Mesendoderm (in vitro differentiated cells): Measurements from ENCODE around the gene MRPL21.
"Not testable (repeated sequence)": the region's sequence is repeated elsewhere in the genome, so short reads cannot be mapped to it uniquely, and the experiment has no call there.

Experiments
- DNase-seq: peaks from one replicate; pipeline ENCODE4 v3.0.0; 2013
- H2AK5ac ChIP-seq: 2 replicates; pipeline ENCODE4 v1.6.1; 2013; ENCODE audit warnings: low read length, inconsistent platforms
- H2BK120ac ChIP-seq: 2 replicates; pipeline ENCODE4 v1.6.1; 2013; ENCODE audit warnings: low read depth, mild to moderate bottlenecking, low read length, moderate library complexity, mixed read lengths
- H2BK15ac ChIP-seq: replicated peaks from 2 replicates; pipeline ENCODE4 v1.6.1; 2013; ENCODE audit warnings: low read depth, mild to moderate bottlenecking, moderate library complexity
- H2BK5ac ChIP-seq: 2 replicates; pipeline ENCODE4 v1.6.1; 2013; ENCODE audit warnings: low read length, inconsistent platforms
- H3K18ac ChIP-seq: 2 replicates; pipeline ENCODE4 v1.6.1; 2013; ENCODE audit warnings: mild to moderate bottlenecking, low read length, mixed read lengths
- H3K23ac ChIP-seq: one replicate; pipeline ENCODE4 v1.6.1; 2013; ENCODE audit warnings: low read length
- H3K27ac ChIP-seq: 2 replicates; pipeline ENCODE4 v1.5.1; 2013; ENCODE audit warnings: low read depth, mild to moderate bottlenecking, inconsistent platforms, low read length, moderate library complexity
- H3K27me3 ChIP-seq: 2 replicates; pipeline ENCODE4 v1.6.1; 2013; ENCODE audit warnings: low read length, control low read depth, mild to moderate bottlenecking, inconsistent platforms; ENCODE audit not compliant: insufficient read depth, poor library complexity
- H3K36me3 ChIP-seq: 2 replicates; pipeline ENCODE4 v1.6.1; 2013; ENCODE audit warnings: low read length, inconsistent platforms; ENCODE audit not compliant: control insufficient read depth, insufficient read depth
- H3K4ac ChIP-seq: one replicate; pipeline ENCODE4 v1.6.1; 2013; ENCODE audit warnings: low read depth, mild to moderate bottlenecking, low read length, moderate library complexity
- H3K4me1 ChIP-seq: 2 replicates; pipeline ENCODE4 v1.6.1; 2013; ENCODE audit warnings: low read depth, low read length, inconsistent platforms; ENCODE audit not compliant: control insufficient read depth
- H3K4me2 ChIP-seq: 2 replicates; pipeline ENCODE4 v1.6.1; 2013; ENCODE audit warnings: low read length
- H3K4me3 ChIP-seq: 2 replicates; pipeline ENCODE4 v1.5.1; 2013; ENCODE audit warnings: mild to moderate bottlenecking, low read length
- H3K56ac ChIP-seq: one replicate; pipeline ENCODE4 v1.6.1; 2013; ENCODE audit warnings: low read length
- H3K79me1 ChIP-seq: 2 replicates; pipeline ENCODE4 v1.6.1; 2013; ENCODE audit warnings: low read length, inconsistent platforms
- H3K79me2 ChIP-seq: 2 replicates; pipeline ENCODE4 v1.6.1; 2013; ENCODE audit warnings: mild to moderate bottlenecking, low read length; ENCODE audit not compliant: control insufficient read depth, insufficient read depth
- H3K9ac ChIP-seq: 2 replicates; pipeline ENCODE4 v1.6.1; 2013; ENCODE audit warnings: low read length, inconsistent platforms
- H4K5ac ChIP-seq: one replicate; pipeline ENCODE4 v1.6.1; 2013; ENCODE audit warnings: low read length
- H4K8ac ChIP-seq: one replicate; pipeline ENCODE4 v1.6.1; 2013; ENCODE audit warnings: low read depth, mild to moderate bottlenecking, control low read depth, low read length, moderate library complexity
- WGBS: extraction: QIAGEN DNeasy Blood & Tissue Kit; methylation state at CpG from one replicate; pipeline ENCODE4 v1.1.7; 2013; ENCODE audit warnings: low lambda C conversion rate, missing lambda C conversion rate; ENCODE audit not compliant: insufficient coverage; ENCODE audit errors: extremely low coverage; 5-methylcytosine and 5-hydroxymethylcytosine counted together

The MRPL21 gene

GRCh38 chr11:68857037-68857586 lies 46.5 kb downstream of the MRPL21 start:
- Histone ChIP-seq H3K79me1 (no peaks in the 10 kb centered on the region), H3K4me3 (no peak overlapping the region), H3K18ac (no peak overlapping the region), H3K4me2 (no peak overlapping the region), H4K5ac (no peak overlapping the region), H2AK5ac (no peak overlapping the region), H3K27ac (no peak overlapping the region), H3K79me2 (no peaks in the 10 kb centered on the region), H3K36me3 (no peaks in the 10 kb centered on the region), H2BK120ac (no peak overlapping the region), H3K27me3 (peaks cover 4% of the 10 kb centered on the region), H3K9ac (no peak overlapping the region), H3K56ac (no peak overlapping the region), H4K8ac (no peak overlapping the region), H2BK5ac (no peak overlapping the region), H3K4ac (no peak overlapping the region), H3K23ac (no peak overlapping the region), H3K4me1 (no peaks in the 10 kb centered on the region), H2BK15ac (no peak overlapping the region)
- WGBS: no CpG with 5 or more reads among the region's 8 CpGs
- no peak for DNase-seq

GRCh38 chr11:68856425-68857030 lies 47.1 kb downstream of the MRPL21 start:
- not testable (repeated sequence) for H3K18ac ChIP-seq, H2AK5ac ChIP-seq, H2BK120ac ChIP-seq, H4K5ac ChIP-seq, H2BK5ac ChIP-seq, H3K4me1 ChIP-seq, H3K56ac ChIP-seq, DNase-seq, H3K36me3 ChIP-seq, H3K4ac ChIP-seq, H2BK15ac ChIP-seq, H3K4me3 ChIP-seq, H3K4me2 ChIP-seq, H3K79me1 ChIP-seq, H3K23ac ChIP-seq, H3K27ac ChIP-seq, H3K9ac ChIP-seq, H3K27me3 ChIP-seq, H4K8ac ChIP-seq, H3K79me2 ChIP-seq
- no CpG with 5 or more reads among the region's 21 CpGs for WGBS

GRCh38 chr11:68855205-68855981 lies 48.2 kb downstream of the MRPL21 start:
- H3K56ac ChIP-seq: peak overlapping the region; percentile 90
- no peak overlapping the region for H2BK15ac ChIP-seq
- H2AK5ac ChIP-seq: no peak overlapping the region
- WGBS: no CpG with 5 or more reads among the region's 62 CpGs
- peak overlapping the region; percentile 69 for H3K4me3 ChIP-seq
- H3K4me2 ChIP-seq: peak overlapping the region; percentile 80
- H4K8ac ChIP-seq: no peak overlapping the region
- H3K4ac ChIP-seq: no peak overlapping the region
- H3K23ac ChIP-seq: no peak overlapping the region
- no peaks in the 10 kb centered on the region for H3K36me3 ChIP-seq
- no peaks in the 10 kb centered on the region for H3K79me2 ChIP-seq
- H3K9ac ChIP-seq: peak overlapping the region; percentile 75
- no peaks in the 10 kb centered on the region for H3K79me1 ChIP-seq
- no peak overlapping the region for H2BK120ac ChIP-seq
- no peak overlapping the region for H2BK5ac ChIP-seq
- peak; percentile 68 for DNase-seq
- H3K27ac ChIP-seq: peak overlapping the region; percentile 25
- H3K4me1 ChIP-seq: no peaks in the 10 kb centered on the region
- H4K5ac ChIP-seq: no peak overlapping the region
- peaks cover 4% of the 10 kb centered on the region for H3K27me3 ChIP-seq
- H3K18ac ChIP-seq: peak overlapping the region; percentile 60

GRCh38 chr11:68854273-68854958 lies 49.2 kb downstream of the MRPL21 start:
- Histone ChIP-seq H2BK5ac (no peak overlapping the region), H4K5ac (no peak overlapping the region), H2BK120ac (no peak overlapping the region), H3K79me2 (no peaks in the 10 kb centered on the region), H3K23ac (peak overlapping the region; percentile 48), H3K9ac (peak overlapping the region; percentile 75), H2AK5ac (no peak overlapping the region), H3K27ac (no peak overlapping the region), H4K8ac (no peak overlapping the region), H3K4ac (peak overlapping the region; percentile 97), H3K27me3 (peaks cover 4% of the 10 kb centered on the region), H3K56ac (peak overlapping the region; percentile 90), H3K4me1 (no peaks in the 10 kb centered on the region), H2BK15ac (no peak overlapping the region), H3K79me1 (no peaks in the 10 kb centered on the region), H3K4me3 (peak overlapping the region; percentile 31), H3K4me2 (peak overlapping the region; percentile 92), H3K18ac (peak overlapping the region; percentile 93), H3K36me3 (no peaks in the 10 kb centered on the region)
- WGBS: no CpG with 5 or more reads among the region's 42 CpGs
- DNase-seq: no peak

GRCh38 chr11:68852628-68853027 lies 51.0 kb downstream of the MRPL21 start:
- Histone ChIP-seq H3K9ac (no peak overlapping the region), H2BK15ac (no peak overlapping the region), H3K18ac (no peak overlapping the region), H2BK120ac (no peak overlapping the region), H3K79me1 (no peaks in the 10 kb centered on the region), H3K56ac (no peak overlapping the region), H3K36me3 (no peaks in the 10 kb centered on the region), H3K79me2 (no peaks in the 10 kb centered on the region), H3K4me3 (no peak overlapping the region), H2AK5ac (no peak overlapping the region), H3K23ac (no peak overlapping the region), H3K4me1 (no peaks in the 10 kb centered on the region), H3K27me3 (peaks cover 4% of the 10 kb centered on the region), H3K27ac (no peak overlapping the region), H4K8ac (no peak overlapping the region), H2BK5ac (no peak overlapping the region), H3K4ac (no peak overlapping the region), H4K5ac (no peak overlapping the region), H3K4me2 (no peak overlapping the region)
- no peak for DNase-seq
- WGBS: no CpG with 5 or more reads among the region's 8 CpGs
